ENCODE results near the gene ITGAE.

The ITGAE gene

GRCh38 chr17:3817851-3818605 is 17.0 kb upstream of the ITGAE start:
- DNase-seq (ENCODE audit: low spot score) = no peak

- no peak for DNase-seq (ENCODE audit: low spot score)
Observed at GRCh38 chr17:3815925-3816324, 14.9 kb upstream of the ITGAE start.

- DNase-seq (ENCODE audit: low spot score) = no peak
Observed at GRCh38 chr17:3815122-3815521, 14.1 kb upstream of the ITGAE start.

- no peak for DNase-seq (ENCODE audit: low spot score)
Observed at GRCh38 chr17:3814361-3814760, 13.4 kb upstream of the ITGAE start.

GRCh38 chr17:3813171-3813570 is 12.2 kb upstream of the ITGAE start:
- DNase-seq (ENCODE audit: low spot score) = no peak

GRCh38 chr17:3812771-3813170 is 11.8 kb upstream of the ITGAE start:
- no peak for DNase-seq (ENCODE audit: low spot score)

GRCh38 chr17:3812284-3812683 is 11.3 kb upstream of the ITGAE start:
- DNase-seq (ENCODE audit: low spot score) = no peak

GRCh38 chr17:3810019-3810418 is 9.0 kb upstream of the ITGAE start:
- DNase-seq (ENCODE audit: low spot score) = no peak

- DNase-seq (ENCODE audit: low spot score) = no peak
Observed at GRCh38 chr17:3809135-3809534, 8.1 kb upstream of the ITGAE start.

GRCh38 chr17:3808701-3809100 is 7.7 kb upstream of the ITGAE start:
- no peak for DNase-seq (ENCODE audit: low spot score)

GRCh38 chr17:3805581-3805980 is 4.6 kb upstream of the ITGAE start:
- DNase-seq (ENCODE audit: low spot score) = no peak

- no peak for DNase-seq (ENCODE audit: low spot score)
Observed at GRCh38 chr17:3804503-3804931, 3.5 kb upstream of the ITGAE start.

- no peak for DNase-seq (ENCODE audit: low spot score)
Observed at GRCh38 chr17:3803308-3803640, 2.3 kb upstream of the ITGAE start.

GRCh38 chr17:3802461-3803307 is 1.7 kb upstream of the ITGAE start:
- DNase-seq (ENCODE audit: low spot score) = peak; percentile 85

GRCh38 chr17:3801792-3802191 is 804 bp upstream of the ITGAE start:
- DNase-seq (ENCODE audit: low spot score) = no peak

GRCh38 chr17:3801347-3801746 is 359 bp upstream of the ITGAE start:
- no peak for DNase-seq (ENCODE audit: low spot score)

- no peak for DNase-seq (ENCODE audit: low spot score)
Observed at GRCh38 chr17:3799181-3799945, 1.6 kb downstream of the ITGAE start.

GRCh38 chr17:3798273-3799180 is 2.5 kb downstream of the ITGAE start:
- no peak for DNase-seq (ENCODE audit: low spot score)

- no peak for DNase-seq (ENCODE audit: low spot score)
Observed at GRCh38 chr17:3796822-3797170, 4.2 kb downstream of the ITGAE start.

GRCh38 chr17:3796110-3796821 is 4.7 kb downstream of the ITGAE start:
- DNase-seq (ENCODE audit: low spot score) = no peak

Measured in AG20443 (cell line).